Measurements from ENCODE around the gene NDST1.

NDST1 gene

DNA sequence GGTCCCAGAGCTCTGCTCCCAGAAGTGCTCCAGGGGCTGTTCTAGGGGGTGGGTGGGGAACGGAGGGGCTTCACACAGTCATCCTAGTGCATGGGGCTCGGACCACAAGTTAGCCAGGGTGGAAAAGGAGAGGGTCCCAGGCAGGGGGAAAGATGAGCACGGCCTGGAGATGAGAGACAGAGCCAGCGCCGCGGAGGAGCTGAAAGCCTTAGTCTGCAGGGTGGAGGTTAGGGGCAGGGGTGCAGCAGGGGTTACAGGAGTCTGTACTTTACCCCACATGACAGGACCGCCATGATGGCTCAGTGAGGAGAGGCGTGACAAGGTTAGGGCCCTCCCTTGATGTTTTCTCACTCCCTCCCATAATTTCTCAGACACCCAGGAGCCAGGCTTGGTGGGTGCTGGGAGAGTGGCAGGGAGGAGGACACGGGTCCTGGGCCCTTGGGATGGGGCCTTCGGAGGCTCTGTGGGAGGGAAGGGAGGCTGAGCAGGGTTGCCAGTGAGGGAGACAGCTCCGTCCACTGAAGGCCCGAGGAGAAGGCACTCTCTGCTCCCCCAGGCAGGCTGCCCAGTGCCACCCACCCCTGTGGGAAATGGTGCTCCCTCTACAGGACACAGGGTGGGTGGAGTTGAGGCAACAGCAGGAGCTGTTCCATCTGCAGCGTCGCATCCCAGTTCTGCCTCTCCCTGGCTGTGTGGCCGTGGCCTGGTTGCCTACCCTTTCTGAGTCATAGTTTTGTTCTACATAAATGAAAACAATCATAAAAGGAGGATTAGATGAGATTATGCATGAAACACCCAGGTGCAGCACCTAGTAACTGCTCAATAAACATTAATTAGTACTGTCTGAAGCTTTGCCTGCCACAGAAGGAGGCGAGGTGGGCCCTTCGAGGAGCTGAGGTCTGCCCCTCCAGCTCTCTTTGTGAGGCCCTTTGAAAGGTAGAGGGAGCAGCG, 66.2 kb downstream of the NDST1 start:
- no peak for DNase-seq

DNA sequence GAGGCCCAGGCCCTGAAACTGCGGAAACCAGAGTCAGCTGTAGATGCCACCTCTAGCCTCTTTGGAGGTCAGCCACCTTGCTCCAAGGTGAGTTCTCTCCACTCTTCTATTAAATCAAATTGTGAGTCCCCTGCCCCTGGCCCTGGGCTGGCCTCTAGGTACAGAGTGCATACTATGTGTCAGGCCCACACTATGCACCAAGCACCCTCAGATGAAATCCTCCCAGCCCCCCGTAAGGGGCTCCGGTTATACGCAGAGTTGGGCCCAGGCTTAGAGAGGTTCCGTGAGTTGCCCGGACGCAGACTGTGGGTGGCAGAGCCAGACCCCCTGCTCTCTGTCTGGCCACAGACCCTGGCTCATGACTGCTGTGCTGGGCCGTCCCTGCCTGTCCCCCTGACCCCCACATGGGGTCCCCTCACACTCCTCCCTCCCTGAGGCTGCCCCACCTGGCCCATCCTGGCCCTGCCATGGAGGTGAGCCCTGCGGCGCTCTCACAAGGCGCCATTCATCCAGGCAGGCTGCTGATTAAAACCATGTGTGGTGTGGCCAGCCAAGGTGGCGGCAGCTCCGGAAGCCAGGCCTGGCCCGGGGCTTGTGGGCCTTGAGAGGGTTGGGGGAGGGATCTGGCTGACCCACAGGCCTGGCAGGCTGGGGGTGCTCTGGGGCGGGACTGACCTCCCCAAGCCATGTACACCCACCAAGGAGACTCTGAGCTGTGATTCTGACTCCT, 67.1 kb downstream of the NDST1 start:
- DNase-seq, result no peak

GRCh38 chr5:150575745-150576448, 68.0 kb downstream of the NDST1 start:
- no peak for DNase-seq

- DNase-seq, result no peak
These were observed 68.6 kb downstream of the NDST1 start for GRCh38 chr5:150576449-150576949.

- DNase-seq, result no peak
These were observed 69.6 kb downstream of the NDST1 start for GRCh38 chr5:150577378-150578139.

GRCh38 chr5:150578781-150579461, 71.0 kb downstream of the NDST1 start:
- DNase-seq, result no peak

GRCh38 chr5:150579462-150580400, 71.8 kb downstream of the NDST1 start:
- DNase-seq, result no peak

GRCh38 chr5:150580917-150581316, 73.0 kb downstream of the NDST1 start:
- no peak for DNase-seq

DNA sequence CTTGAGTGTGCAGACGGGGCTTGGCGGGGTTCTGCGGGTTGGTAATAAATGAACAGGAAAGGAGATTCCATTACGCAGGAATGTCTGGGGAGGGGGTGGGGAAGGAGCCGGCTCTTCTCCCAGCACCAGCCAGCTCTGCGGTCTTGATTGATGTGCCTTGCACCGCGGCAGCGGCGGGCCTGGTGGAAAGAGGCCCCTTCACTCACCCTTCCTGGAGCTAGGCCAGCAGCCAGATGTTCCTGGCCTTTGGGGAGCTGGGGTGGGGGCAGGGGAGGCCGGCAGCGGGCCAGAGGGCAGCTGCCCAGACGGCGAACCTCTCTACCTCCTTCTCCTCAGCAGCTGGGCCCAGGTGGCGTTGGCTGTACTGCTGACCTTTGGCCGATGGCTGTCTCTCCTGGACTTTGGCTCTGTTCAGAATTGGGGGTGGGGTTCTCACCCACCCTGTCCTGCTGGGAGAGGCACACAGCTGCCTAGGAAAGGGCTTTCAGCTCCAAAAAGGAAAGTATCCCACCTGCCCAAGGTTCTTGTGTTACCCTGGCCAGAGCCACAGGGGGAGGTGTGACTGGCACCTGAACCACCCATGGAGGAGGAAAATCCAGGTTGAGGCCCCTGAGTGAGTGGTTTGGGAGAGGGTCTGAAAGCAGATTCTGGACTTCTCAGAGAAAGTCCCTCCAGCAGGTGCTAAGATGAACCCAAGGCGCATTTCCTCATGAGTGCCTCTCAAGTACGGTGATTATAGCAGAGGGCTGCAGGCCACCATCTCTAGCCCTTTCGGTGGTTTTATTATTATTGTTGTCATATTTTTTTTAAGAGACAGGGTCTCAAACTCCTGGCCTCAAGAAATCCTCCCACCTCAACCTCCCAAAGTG, 74.5 kb downstream of the NDST1 start:
- peak; percentile 80 for DNase-seq

GRCh38 chr5:150583541-150584225, 75.8 kb downstream of the NDST1 start:
- no peak for DNase-seq

DNA sequence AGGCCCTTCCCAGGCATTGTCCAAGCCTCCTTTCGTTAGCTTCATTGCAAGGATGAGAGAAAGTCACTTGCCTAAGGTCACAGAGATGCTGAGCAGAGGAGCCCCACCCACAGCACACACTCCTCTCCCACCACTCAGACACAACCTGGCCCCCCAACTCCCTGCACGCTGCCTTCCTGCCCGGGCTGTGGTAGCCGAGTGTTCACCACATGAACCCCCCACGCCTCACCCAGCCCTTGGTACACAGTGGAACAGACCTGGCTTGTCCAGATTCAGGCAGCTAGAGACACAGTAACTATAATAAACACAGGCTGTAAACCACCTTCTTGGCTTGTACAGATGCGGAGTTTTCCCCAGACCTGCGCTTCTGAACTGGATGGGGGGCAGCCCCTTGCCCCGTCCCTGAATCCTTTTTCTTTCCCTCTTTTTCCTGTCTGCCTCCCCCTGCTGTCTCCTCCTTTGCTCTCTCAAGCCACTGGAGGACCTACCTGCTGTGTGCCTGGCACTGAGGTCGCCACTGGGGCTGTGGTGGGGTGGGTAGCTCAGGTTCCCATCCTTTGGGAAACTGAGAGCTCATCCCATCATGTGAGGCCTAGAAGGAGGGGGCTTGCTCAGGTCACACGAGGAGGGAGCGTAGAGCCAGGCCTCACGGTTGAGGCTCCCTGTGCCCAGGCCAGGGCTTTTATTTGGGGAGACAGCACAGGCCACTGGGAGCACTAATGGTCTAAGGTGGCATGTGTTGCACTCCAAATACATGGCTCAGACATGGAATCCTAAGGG, 76.8 kb downstream of the NDST1 start:
- no peak for DNase-seq

DNA sequence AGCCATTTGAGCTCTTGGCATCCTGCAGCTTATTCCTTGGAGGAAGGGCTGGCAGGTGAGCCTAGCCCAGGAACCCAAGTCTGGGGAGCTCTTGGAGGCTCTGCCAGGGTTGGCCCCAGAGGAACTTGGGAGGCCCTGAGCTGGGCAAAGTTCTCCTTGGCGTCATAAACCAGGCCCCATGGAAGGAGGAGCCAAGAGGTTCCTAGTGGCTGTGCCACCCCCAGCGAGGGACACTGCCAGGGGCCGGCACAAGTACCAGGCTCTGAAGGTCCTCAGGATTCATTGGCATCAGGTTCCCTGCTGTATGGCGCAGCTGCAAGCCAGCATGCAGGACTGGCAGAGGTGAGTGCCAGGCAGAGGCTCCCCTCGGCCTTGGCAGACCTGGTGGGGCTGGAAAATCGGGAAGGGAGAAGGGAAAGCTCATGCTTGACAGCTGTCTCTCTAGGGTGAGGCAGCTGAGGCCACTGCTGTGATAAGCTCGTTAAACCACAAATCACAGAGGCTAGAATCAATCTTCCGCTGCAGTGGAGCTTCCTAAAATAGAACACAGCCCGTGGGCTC, 77.9 kb downstream of the NDST1 start:
- DNase-seq, result no peak

GRCh38 chr5:150587016-150587415, 79.1 kb downstream of the NDST1 start:
- no peak for DNase-seq

- DNase-seq, result peak; percentile 32
These were observed 80.1 kb downstream of the NDST1 start for GRCh38 chr5:150587856-150588595.

GRCh38 chr5:150588596-150588890, 80.6 kb downstream of the NDST1 start:
- no peak for DNase-seq

DNA sequence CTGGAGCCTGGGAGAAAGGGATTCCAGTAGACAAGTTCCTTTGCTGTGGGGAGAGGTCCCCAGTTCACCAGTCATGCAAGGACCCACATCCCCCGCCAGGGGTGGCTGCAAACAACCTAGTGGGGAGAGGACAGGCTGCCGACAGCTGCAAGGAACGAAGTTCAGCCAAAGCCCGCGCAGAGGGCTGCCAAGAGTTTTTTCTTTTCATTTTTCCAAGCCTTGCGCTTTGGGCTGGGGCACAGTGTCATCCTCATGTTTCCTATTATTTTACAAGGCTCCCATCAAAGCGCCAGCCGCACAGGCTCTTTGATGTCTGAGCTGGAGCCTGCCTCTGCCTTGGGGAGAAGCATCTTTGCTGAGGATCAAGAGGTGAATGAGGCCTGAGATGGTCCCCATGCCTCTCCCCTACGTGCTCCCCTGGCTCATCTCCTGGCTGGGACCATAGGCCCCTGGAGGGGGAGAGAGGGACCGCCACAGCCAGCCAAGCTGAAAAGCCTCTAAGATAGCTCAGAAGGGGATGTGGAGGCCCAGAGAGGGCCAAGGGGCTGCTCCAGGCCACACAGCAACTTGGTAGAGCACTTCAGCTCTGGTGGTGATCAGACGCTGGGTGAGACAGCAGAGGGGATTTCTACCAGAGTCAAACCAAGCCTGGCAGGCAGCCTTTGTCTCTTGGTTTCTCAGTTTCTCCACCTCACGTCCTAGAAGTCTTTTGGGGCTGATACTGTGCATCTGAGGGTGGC, 82.1 kb downstream of the NDST1 start:
- DNase-seq, result peak; percentile 72
